ENCODE measurements around the gene PCDHB11.
A peak's percentile ranks its signal among the peaks of the same experiment; 100 is the strongest.

DNA sequence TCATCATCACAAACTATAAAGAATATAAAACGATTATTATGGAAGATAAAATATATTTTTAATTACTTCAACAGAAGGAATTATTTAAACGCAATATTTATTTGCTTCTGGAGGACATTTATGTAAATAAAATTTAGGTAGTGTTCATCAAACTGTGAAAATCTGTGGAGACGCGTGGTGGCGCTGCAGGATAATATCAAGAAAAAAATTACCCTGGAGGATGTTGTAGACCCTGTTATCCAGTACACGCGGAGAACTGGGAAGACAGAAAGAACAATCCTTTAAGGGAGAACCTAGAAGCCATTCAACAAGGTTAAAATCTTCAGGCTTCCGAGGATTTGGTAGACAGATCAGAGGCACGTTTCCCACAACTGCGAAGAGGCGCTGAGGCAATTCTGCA, 9.1 kb downstream of the PCDHB11 start, which contains the start of gene PCDHB12:
- TF ChIP-seq, protein P1, sequence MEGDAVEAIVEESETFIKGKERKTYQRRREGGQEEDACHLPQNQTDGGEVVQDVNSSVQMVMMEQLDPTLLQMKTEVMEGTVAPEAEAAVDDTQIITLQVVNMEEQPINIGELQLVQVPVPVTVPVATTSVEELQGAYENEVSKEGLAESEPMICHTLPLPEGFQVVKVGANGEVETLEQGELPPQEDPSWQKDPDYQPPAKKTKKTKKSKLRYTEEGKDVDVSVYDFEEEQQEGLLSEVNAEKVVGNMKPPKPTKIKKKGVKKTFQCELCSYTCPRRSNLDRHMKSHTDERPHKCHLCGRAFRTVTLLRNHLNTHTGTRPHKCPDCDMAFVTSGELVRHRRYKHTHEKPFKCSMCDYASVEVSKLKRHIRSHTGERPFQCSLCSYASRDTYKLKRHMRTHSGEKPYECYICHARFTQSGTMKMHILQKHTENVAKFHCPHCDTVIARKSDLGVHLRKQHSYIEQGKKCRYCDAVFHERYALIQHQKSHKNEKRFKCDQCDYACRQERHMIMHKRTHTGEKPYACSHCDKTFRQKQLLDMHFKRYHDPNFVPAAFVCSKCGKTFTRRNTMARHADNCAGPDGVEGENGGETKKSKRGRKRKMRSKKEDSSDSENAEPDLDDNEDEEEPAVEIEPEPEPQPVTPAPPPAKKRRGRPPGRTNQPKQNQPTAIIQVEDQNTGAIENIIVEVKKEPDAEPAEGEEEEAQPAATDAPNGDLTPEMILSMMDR (IDR thresholded peaks at IDR 0.05), result peak in 1 of 4 experiments; percentile 11
- no peak for TF ChIP-seq POLR2A (IDR thresholded peaks at IDR 0.05)
